ENCODE results near the gene STARD9.
"Not testable (repeated sequence)": the region's sequence is repeated elsewhere in the genome, so short reads cannot be mapped to it uniquely, and the experiment has no call there.

DNA sequence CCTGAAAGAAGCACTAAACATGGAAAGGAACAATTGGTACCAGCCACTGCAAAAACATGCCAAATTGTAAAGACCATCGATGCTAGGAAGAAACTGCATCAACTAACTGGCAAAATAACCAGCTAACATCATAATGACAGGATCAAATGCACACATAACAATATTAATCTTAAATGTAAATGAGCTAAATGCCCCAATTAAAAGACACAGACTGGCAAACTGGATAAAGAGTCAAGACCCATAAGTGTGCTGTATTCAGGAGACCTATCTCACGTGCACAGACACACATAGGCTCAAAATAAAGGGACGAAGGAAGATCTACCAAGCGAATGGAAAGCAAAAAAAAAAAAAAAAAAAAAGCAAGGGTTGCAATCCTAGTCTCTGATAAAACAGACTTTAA, 190.7 kb downstream of the STARD9 start:
- TF ChIP-seq, protein P1, sequence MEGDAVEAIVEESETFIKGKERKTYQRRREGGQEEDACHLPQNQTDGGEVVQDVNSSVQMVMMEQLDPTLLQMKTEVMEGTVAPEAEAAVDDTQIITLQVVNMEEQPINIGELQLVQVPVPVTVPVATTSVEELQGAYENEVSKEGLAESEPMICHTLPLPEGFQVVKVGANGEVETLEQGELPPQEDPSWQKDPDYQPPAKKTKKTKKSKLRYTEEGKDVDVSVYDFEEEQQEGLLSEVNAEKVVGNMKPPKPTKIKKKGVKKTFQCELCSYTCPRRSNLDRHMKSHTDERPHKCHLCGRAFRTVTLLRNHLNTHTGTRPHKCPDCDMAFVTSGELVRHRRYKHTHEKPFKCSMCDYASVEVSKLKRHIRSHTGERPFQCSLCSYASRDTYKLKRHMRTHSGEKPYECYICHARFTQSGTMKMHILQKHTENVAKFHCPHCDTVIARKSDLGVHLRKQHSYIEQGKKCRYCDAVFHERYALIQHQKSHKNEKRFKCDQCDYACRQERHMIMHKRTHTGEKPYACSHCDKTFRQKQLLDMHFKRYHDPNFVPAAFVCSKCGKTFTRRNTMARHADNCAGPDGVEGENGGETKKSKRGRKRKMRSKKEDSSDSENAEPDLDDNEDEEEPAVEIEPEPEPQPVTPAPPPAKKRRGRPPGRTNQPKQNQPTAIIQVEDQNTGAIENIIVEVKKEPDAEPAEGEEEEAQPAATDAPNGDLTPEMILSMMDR (IDR thresholded peaks at IDR 0.05; ENCODE audit: insufficient read depth, low read depth, low read length): not testable (repeated sequence)
- TF ChIP-seq EZH2 (IDR thresholded peaks at IDR 0.05; ENCODE audit: insufficient read depth, low read length): not testable (repeated sequence)
